ENCODE results near the gene EPX.
A peak's percentile ranks its signal among the peaks of the same experiment; 100 is the strongest.

The EPX gene

DNA sequence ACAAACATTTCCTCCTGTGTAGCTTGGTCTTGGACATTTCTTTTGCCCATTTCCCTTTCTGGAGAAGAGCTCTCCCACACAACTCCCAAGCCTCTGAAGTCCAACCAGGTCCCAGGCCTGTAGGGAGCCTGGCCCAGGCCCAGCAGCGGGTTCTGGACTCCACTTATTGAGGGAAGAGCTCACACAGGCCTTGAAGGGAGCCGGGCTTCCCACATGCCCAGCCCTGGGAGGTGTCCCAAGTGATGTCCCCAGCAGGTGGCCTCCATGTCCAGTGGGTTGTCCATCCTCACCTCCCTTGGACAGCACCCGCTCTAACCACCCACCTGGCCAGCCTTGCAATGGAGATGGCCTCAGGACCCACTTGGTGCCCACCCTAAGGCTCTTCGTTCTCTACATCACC, 5.9 kb upstream of the EPX start:
- DNase-seq, result no peak

- no peak for DNase-seq
Observed at GRCh38 chr17:58187063-58187462, 5.5 kb upstream of the EPX start.

GRCh38 chr17:58187675-58188074, 4.9 kb upstream of the EPX start:
- DNase-seq, result no peak

DNA sequence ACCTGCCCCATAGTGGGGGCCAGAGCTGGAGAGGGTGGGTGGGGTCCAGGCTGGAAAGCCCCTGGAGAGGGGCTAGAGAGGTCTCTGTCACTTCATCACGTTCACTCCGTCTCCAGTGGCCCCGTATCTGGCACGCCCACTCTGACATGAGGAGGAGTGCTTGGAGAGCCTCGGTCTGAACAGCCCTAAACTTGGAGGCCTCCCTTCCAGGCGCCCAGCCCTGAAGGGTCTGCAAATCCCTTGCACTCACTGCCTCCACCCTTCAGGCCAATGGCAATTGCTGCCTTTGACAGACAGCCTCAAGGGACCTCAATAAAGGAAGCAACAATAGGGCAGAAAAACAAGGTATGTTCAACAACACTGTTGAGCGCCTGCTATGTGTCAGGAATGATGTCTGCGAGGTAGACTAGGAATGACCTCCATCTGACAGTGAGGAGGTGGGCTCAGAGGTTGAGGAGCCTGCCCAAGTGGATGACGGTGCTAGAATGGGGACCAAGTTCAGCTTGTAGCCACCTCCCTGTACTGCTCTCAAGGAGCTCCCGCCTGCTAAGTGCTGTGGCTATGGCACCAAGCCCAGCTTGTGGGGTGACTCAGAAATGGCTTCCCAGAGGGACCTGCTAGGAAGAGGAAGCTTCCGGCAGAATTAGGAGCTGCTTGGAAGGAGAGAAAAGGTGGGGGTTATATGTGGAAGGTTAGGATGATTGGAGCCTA, 2.9 kb upstream of the EPX start:
- DNase-seq, result no peak

GRCh38 chr17:58191241-58191896, 1.2 kb upstream of the EPX start:
- DNase-seq, result no peak

GRCh38 chr17:58193641-58194255, 1.2 kb downstream of the EPX start:
- no peak for DNase-seq

- DNase-seq, result no peak
Observed at GRCh38 chr17:58195518-58196123, 3.1 kb downstream of the EPX start.

DNA sequence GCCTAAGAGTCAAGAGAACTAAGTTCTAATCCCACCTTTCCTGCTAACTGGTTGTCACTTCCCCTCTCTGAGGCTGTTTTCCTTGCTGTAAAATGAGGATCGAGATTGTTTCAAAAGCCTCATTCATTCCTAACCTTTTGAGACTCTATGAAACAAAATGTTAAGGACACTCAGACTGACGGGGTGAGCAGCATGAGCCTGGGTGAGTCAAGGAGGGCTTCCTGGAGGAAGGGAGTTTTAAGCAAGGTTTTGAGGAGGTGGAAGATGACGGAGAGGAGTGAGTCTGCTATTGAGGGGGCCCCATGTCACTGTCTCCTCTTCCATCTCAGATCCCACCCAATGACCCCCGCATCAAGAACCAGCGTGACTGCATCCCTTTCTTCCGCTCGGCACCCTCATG, 4.1 kb downstream of the EPX start:
- no peak for DNase-seq

GRCh38 chr17:58200024-58200633, 7.6 kb downstream of the EPX start:
- peak; percentile 37 for DNase-seq

GRCh38 chr17:58202859-58203258, 10.3 kb downstream of the EPX start:
- no peak for DNase-seq

DNA sequence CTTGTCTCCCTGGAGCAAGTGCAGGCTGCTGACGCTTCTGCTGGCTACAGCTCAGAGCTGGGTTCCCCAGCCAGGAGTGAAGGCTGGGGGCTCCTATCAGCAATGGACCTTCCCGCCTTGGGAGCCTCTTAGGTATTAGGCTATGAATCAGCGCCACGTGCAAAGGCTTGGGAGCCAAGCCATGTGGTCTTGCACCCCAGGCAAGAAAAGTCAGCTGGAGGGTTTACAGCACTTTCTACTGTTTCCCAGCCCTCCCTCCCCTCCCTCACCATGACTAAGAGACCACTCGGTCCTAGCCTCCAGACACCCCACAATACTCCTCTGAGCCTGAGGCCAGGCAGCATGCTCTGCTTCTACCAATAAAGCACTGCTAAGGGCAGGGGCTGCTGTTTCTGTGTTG, 12.3 kb downstream of the EPX start:
- no peak for DNase-seq

DNA sequence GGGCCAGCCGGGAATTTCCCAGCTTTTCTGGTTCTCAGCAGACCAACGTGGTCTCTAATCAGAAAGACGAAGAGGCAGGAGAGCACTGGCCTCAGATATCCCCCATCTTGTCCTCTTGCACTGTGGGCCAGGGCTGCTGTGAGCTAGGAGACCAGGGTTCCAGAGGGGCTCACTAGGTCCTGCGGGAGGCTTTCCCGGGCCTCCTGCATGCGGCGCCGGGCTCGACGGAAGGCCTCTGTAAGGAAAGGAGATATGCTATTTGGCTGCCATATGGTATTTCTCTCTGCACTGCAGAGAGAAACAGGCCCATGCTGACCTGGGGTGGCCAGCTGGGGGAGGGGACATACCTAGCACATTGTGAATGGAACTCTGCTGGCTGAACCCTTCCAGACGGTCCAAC, 13.4 kb downstream of the EPX start:
- DNase-seq, result no peak

GRCh38 chr17:58207451-58207850, 14.9 kb downstream of the EPX start:
- no peak for DNase-seq

DNA sequence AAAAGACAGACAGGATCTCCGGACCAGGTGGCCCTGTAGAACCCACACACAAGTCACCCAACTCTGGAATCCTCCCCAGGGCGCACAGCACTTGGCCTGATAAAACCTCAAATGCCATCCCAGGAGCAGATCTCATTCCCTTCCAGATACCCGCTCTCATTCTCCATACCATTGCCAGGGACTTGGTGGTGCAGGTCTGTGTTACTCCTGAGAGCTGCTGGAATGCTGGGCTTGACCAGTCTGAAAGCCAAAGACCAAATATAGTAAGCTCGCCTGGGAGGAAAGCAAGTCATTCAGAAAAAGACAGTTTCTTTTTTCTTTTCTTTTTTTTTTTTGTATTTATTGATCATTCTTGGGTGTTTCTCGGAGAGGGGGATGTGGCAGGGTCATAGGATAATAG, 15.8 kb downstream of the EPX start:
- no peak for DNase-seq

DNA sequence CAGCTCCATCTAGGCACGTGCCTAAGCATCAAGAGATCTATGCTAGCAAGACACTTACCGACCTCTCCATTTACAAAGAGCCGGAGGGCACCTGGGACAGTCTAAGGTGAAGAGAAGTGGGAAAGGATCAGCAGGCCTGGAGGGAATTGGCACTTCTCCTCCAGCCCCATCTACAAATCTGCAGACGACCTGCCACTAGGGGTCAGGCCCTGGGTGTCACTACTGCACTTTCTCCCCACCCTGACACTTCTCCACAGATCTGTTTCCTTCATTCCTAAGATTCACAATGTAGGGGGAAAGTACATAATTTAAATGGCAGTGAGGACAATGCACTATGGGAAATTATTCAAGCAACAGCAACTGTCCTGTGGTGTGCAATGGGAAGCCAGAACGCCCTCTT, 18.4 kb downstream of the EPX start:
- DNase-seq, result no peak

GRCh38 chr17:58215685-58216084, 23.2 kb downstream of the EPX start:
- DNase-seq, result no peak

DNA sequence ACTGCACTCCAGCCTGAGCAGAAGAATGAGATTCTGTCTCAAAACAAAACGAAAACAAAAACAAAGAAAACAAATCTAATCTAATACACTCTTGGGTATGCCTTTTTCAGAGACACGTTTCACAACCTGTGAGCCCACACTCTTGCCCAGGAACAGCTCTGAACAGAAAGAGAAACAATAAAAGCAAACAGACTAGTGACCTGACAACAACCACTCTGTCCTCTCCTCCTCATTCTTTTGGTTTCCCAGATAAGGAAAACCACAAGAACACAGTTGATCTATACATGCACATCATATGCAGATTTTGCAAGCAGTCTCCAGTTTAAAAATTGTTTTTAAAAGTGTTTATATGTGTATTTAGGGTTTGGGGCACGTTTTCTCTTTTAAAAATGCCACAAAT, 25.2 kb downstream of the EPX start:
- no peak for DNase-seq

DNA sequence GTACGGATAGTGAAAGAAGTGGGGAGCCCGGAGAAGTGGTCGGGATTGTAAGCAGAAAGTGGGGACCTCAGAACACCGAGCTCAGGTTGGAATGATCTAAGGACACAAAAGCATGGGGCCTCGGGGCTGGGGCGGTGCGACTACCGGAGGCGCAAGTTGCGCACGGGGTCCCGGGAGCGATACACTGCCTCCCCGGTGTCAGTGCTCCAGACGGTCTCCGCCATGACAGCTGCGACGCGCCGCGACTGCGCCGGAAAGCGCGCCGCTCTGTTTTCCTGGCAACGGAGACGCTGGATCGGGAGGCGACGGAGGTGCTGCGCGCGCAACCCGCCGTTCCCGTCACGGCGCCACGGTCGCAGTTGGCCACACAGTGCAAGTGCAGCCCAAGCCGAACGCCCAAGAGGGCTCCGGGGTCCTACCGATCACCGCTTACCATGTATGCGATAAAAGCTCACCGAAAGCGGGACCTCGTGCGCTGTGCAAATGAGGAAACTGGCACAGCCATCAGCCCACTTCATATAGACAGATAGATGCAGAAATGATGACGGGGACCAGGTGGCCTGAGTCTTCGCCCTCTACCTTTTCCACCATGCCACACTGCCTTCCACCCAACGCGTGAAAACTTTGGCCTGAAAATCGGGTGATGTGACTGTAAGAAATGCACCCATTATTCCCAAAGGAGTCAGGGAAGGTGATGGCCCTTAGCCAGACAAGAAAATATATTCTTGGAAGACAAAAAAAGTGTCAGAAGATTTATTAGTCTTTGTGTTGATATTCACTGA, 26.7 kb downstream of the EPX start, which contains the start of gene MKS1:
MKS1 (minus strand) TSS at position 249 of the 782 bp plus-strand sequence; CDS start at position 224, 25 bp downstream.
- peak; percentile 92 for DNase-seq

DNA sequence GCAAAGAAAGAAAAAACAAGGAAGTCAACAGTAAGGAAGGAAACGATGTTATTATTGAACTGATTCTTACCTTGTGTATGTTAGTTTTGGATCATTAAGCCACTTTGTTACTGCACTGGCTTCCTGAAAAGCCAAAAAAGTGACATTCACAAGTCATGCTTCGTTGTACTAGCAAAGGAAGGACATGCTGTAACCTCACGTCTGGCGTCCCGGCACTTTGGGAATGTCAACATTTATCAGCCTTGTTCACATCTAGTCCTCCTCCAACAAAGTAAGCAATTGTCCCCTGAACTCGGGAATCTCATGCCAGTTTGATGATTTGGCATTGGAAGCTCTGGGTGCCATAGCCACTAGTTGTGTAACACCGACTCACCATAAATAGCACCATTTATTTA, 27.3 kb downstream of the EPX start:
- no peak for DNase-seq

GRCh38 chr17:58224315-58224714, 31.8 kb downstream of the EPX start:
- DNase-seq, result no peak

DNA sequence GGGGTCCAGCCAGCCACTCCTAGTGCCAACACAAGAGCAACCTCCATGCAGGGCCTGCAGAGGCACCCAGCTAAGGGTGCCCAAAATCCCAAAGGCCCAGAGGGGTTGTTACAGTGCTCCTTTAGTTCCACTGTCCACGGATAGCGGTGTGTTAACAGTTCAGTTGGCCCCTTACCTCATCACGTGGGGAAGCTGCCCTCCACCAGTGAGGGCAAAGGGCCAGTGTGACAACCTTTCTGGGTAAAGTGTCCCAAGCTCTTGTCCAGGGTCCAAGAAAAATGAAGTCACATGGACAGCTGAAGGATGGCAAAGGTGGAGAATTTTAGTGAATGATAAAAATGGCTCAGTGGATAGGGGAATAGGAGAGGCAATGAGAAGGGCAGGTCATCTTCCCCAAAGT, 35.2 kb downstream of the EPX start:
- no peak for DNase-seq

GRCh38 chr17:58228679-58229078, 36.2 kb downstream of the EPX start:
- DNase-seq, result no peak

DNA sequence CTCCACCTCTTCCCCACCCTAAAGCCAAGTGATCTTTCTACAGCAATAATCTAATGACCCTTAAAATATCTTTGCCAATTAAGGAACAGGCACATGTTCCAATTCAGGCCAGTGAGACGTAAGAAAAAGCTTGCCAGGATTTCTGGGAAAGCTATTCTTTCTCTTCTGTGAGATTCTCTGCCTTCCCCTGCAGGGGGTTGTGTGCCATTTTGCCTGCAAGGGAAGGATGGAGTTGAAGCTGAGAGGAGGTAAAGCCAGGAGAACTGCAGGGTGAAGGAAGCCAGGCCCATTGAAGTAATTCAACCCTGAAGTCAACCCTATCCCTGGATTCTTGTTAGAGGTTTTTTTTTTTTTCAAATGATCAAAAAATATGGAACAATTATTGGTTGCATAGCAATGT, 36.9 kb downstream of the EPX start:
- DNase-seq, result no peak
